Measurements from ENCODE around the gene NEK8. TPM values are rescaled to one million over a fixed set of nuclear protein-coding genes. Genes with fewer than 3 reads are reported as not detected.

NEK8 gene
- total RNA-seq, 1 donor from 2014 or later, result 29.7 TPM

DNA sequence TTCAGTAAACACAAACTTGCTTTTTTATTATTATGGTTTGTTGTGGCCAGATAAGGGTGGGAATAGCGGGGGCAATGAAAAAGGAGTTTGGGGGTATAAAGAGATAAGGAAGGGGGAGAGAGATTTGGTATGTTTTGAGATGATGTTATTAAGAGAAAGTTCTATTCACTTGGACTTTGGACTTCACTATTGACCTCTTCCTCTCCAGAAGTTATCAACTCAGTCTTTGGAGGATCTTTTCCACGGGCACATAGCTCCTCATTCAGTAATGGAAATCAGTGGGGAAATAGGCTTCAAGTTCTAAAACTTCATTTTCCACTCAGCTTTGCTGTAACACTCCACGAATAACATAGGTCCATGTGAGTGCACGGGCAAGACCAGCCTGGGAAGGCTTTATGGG is 40.1 kb upstream of the NEK8 start:
- ATAC-seq (ENCODE audit: low read depth) (no peak), DNase-seq (no peak)
- Mint-ChIP-seq H3K27ac (no peak overlapping the region), H3K27me3 (no peaks in the 10 kb centered on the region), H3K4me3 (no peak overlapping the region), H3K4me1 (no peaks in the 10 kb centered on the region), H3K36me3 (ENCODE audit: low read depth) (peaks cover 89% of the 10 kb centered on the region), H3K9me3 (no peaks in the 10 kb centered on the region)
- TF ChIP-seq, protein P1, sequence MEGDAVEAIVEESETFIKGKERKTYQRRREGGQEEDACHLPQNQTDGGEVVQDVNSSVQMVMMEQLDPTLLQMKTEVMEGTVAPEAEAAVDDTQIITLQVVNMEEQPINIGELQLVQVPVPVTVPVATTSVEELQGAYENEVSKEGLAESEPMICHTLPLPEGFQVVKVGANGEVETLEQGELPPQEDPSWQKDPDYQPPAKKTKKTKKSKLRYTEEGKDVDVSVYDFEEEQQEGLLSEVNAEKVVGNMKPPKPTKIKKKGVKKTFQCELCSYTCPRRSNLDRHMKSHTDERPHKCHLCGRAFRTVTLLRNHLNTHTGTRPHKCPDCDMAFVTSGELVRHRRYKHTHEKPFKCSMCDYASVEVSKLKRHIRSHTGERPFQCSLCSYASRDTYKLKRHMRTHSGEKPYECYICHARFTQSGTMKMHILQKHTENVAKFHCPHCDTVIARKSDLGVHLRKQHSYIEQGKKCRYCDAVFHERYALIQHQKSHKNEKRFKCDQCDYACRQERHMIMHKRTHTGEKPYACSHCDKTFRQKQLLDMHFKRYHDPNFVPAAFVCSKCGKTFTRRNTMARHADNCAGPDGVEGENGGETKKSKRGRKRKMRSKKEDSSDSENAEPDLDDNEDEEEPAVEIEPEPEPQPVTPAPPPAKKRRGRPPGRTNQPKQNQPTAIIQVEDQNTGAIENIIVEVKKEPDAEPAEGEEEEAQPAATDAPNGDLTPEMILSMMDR (IDR thresholded peaks at IDR 0.05), result no peak
- ChIA-PET CTCF (no interaction called here), POLR2A (interaction anchor here (0.6 kb wide), 1 partner anchor 22 kb away, joined by 9 read pairs; no protein-coding TSS in a partner anchor)
- intact Hi-C loops (cut with micrococcal nuclease), result no loop called here

DNA sequence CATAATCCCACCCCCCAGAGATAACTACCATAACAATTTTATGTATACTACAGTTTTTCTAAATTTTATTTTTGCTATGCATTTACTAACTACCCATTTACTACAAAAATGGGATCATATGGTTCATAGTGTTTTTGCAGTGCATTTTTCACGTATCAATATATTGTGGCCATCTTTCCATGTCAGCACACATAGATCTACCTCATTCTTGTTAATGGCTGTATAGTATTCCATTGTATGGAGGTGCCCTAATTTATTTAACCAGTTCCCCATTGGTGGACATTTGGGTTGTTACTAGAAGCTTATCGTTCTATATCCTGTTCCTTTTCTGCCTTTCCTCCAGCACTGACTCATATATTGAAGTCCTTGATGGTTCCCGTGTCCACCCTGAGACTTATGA is 39.6 kb upstream of the NEK8 start:
- Mint-ChIP-seq H3K36me3 (ENCODE audit: low read depth) (peaks cover 90% of the 10 kb centered on the region), H3K9me3 (no peaks in the 10 kb centered on the region), H3K27ac (no peak overlapping the region), H3K4me1 (no peaks in the 10 kb centered on the region), H3K4me3 (no peak overlapping the region), H3K27me3 (no peaks in the 10 kb centered on the region)
- DNase-seq (no peak), ATAC-seq (ENCODE audit: low read depth) (no peak)
- ChIA-PET POLR2A (interaction anchor here (0.6 kb wide), 1 partner anchor 22 kb away, joined by 9 read pairs; no protein-coding TSS in a partner anchor), CTCF (no interaction called here)
- intact Hi-C loops (cut with micrococcal nuclease), result no loop called here
- TF ChIP-seq, protein P1 (IDR thresholded peaks at IDR 0.05), result no peak

DNA sequence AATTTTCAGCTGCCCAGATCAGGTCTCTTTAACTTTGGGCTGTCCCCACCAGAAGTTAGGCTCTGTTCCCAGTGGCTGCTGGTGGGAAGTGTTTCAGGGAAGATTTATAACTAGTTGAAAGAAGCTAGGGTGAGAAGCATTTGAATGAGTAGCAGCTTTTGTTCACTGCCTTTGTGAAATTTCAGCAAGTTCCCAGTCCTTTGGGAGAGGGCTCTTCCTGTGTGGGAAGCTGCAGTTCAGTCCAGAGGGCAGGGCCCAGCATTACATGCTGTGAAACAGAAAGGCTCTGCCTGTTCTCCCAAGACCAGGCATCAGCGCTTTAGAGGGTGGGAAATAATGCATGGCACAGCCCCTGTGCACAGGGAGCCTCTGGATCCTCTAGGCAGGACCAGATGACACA is 34.7 kb upstream of the NEK8 start:
- Mint-ChIP-seq H3K4me1 (no peaks in the 10 kb centered on the region), H3K27ac (no peak overlapping the region), H3K36me3 (ENCODE audit: low read depth) (peaks cover 89% of the 10 kb centered on the region), H3K4me3 (no peak overlapping the region), H3K27me3 (no peaks in the 10 kb centered on the region), H3K9me3 (no peaks in the 10 kb centered on the region)
- ATAC-seq (ENCODE audit: low read depth) (no peak), DNase-seq (no peak)
- TF ChIP-seq, protein P1 (IDR thresholded peaks at IDR 0.05), result no peak
- CTCF ChIA-PET, result interaction anchor here (2.1 kb wide), 1 partner anchor 47 kb away, joined by 5 read pairs; no protein-coding TSS in a partner anchor
- POLR2A ChIA-PET, result no interaction called here
- intact Hi-C loops (cut with micrococcal nuclease), result no loop called here

DNA sequence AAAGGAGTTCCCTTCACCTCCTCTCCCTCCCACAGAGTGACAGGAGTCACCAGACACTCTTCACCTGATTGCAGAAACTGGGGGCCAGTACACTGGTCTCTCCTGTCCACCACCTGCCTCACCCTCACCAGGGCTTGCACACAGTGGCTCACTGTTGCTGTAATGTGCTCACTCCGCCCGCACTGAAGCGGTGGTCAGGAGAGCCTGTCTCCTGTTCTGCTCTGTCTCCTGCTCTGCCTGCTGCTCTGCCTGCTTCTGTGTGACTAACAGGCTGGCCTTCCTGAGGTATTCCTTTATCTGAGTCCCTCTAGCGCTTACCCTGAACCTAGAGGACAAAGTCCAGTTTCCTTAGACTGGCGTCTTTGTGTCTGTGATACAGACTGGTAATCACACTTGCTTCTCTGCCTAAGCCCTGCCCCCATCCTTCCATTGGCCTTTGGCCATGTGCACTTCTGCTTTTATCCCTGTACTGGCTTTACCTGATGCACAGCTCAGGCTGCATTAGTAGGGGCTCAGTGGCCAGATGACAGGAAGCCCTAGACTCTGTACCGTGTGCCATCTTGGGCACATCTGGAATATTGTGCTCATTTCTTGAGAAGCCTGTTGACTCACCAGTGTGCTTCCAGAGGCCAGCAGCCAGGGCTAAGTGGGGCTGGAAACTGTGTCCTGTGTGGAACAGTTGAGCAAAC is 30.2 kb upstream of the NEK8 start:
- POLR2A ChIA-PET, result no interaction called here
- TF ChIP-seq, protein P1 (IDR thresholded peaks at IDR 0.05), result no peak
- H3K4me1 Mint-ChIP-seq, result no peaks in the 10 kb centered on the region
- DNase-seq, result no peak
- ATAC-seq (ENCODE audit: low read depth), result no peak
- H3K36me3 Mint-ChIP-seq (ENCODE audit: low read depth), result peaks cover 98% of the 10 kb centered on the region
- H3K9me3 Mint-ChIP-seq, result no peaks in the 10 kb centered on the region
- no peak overlapping the region for H3K27ac Mint-ChIP-seq
- no peaks in the 10 kb centered on the region for H3K27me3 Mint-ChIP-seq
- H3K4me3 Mint-ChIP-seq, result no peak overlapping the region
- CTCF ChIA-PET, result no interaction called here
- intact Hi-C loops (cut with micrococcal nuclease), result no loop called here

DNA sequence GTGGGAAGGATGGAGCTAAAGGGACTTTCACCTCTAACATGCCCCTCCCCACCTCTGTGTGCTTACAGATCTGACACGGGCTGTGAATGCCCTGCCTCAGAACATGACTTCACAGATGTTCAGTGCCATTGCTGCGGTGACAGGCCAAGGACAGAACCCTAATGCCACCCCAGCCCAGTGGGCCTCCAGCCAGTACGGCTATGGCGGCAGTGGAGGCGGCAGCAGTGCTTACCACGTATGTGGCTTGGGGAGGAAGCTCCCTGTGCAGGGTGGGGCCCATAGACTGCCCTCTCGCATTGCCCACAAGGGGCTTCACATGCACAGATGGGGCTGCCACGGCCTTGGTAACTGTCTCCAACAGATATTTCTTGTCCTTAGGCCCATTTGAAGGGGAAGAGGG is 28.3 kb upstream of the NEK8 start:
- intact Hi-C loops (cut with micrococcal nuclease), result no loop called here
- DNase-seq (no peak), ATAC-seq (ENCODE audit: low read depth) (no peak)
- peaks cover 91% of the 10 kb centered on the region for H3K36me3 Mint-ChIP-seq (ENCODE audit: low read depth)
- no peak overlapping the region for H3K27ac Mint-ChIP-seq
- ChIA-PET CTCF (no interaction called here), POLR2A (interaction anchor here (0.6 kb wide), 1 partner anchor 99 kb away, joined by 5 read pairs; no protein-coding TSS in a partner anchor)
- TF ChIP-seq, protein P1 (IDR thresholded peaks at IDR 0.05), result no peak
- no peaks in the 10 kb centered on the region for H3K9me3 Mint-ChIP-seq
- no peaks in the 10 kb centered on the region for H3K27me3 Mint-ChIP-seq
- no peak overlapping the region for H3K4me3 Mint-ChIP-seq
- H3K4me1 Mint-ChIP-seq, result no peaks in the 10 kb centered on the region
